Bronchial epithelial cell (primary cell): ENCODE results near the gene C9orf57. TPM values are rescaled to one million over a fixed set of nuclear protein-coding genes. Genes with fewer than 3 reads are reported as not detected.
"Not testable (repeated sequence)": the region's sequence is repeated elsewhere in the genome, so short reads cannot be mapped to it uniquely, and the experiment has no call there.

Experiments used
- DNase-seq: peaks from one replicate; pipeline ENCODE4 v3.0.0-alpha.2; 2010; ENCODE audit warnings: low read depth
- FAIRE-seq: peaks from 2 replicates; lab custom pipeline; 2011; peaks lifted over from hg19 to GRCh38; lab: Jason Lieb, UNC
- H3K27me3 ChIP-seq: 2 replicates; pipeline ENCODE4 v1.5.1; 2011; ENCODE audit warnings: low read length; ENCODE audit not compliant: control insufficient read depth, insufficient read depth
- H3K36me3 ChIP-seq: 2 replicates; pipeline ENCODE4 v1.5.1; 2011; ENCODE audit warnings: low read length; ENCODE audit not compliant: control insufficient read depth, insufficient read depth
- H3K4me3 ChIP-seq: 2 replicates; pipeline ENCODE4 v1.5.1; 2011; ENCODE audit warnings: mild to moderate bottlenecking, low read depth, low read length, control low read depth
- total RNA-seq: library from RNA; depleted of rRNA; stranded (reverse); fragments of >200 nt; gene quantifications from 2 replicates; pipeline ENCODE4 v1.2.1, GENCODE V29; 2014
- TF ChIP-seq, protein P1 (sequence below): IDR thresholded peaks from 2 replicates; pipeline ENCODE4 v1.5.1; 2011; ENCODE audit warnings: mild to moderate bottlenecking, moderate library complexity, low read length, control low read depth, inconsistent platforms; ENCODE audit not compliant: insufficient read depth, severe bottlenecking

C9orf57 gene
- total RNA-seq, 1 donor from 2014 or later, result not detected

DNA sequence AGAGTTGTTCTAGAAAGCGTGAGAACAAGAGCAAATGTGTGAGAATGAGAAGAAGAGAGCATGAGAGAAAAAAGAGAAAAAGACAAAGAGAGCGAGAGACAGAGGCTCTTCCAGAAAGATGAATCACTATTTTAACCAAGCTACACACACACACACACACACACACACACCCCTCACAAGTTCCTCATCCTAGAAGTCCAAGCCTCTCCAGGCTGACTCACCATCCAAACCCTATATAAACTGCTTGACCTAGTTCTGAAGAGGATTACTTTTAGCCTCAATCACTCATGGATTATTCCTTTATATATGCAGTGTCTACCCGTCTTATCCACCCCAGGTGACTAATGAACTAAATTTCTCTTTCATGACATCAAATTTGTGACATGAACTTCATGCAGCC is 37.6 kb downstream of the C9orf57 start:
- TF ChIP-seq, protein P1, sequence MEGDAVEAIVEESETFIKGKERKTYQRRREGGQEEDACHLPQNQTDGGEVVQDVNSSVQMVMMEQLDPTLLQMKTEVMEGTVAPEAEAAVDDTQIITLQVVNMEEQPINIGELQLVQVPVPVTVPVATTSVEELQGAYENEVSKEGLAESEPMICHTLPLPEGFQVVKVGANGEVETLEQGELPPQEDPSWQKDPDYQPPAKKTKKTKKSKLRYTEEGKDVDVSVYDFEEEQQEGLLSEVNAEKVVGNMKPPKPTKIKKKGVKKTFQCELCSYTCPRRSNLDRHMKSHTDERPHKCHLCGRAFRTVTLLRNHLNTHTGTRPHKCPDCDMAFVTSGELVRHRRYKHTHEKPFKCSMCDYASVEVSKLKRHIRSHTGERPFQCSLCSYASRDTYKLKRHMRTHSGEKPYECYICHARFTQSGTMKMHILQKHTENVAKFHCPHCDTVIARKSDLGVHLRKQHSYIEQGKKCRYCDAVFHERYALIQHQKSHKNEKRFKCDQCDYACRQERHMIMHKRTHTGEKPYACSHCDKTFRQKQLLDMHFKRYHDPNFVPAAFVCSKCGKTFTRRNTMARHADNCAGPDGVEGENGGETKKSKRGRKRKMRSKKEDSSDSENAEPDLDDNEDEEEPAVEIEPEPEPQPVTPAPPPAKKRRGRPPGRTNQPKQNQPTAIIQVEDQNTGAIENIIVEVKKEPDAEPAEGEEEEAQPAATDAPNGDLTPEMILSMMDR, result no peak
- FAIRE-seq (peak; percentile 60), DNase-seq (peak; percentile 91)
- Histone ChIP-seq H3K36me3 (no peaks in the 10 kb centered on the region), H3K4me3 (no peak overlapping the region), H3K27me3 (no peaks in the 10 kb centered on the region)

DNA sequence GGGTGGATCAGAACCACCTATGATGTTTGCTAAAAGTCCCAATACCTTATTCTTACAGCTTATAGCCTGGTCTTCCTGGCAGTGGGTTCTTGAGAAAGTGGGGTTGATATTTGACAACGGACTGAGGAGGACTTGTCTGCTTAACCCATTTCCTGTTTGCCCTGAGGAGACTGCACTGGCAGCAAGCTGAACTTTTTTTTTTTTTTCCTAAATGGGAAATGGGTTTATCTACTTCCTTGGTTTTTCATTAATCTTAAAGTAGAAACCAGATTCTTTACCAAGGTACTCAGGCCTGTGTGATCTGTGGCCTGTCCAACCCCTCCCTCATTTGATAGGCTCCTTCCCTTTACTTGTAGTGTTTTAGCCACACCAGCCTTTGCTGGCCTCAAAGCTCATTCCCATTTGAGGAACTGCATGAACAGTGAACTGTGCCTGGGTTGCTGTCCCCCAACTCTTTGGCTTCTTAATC is 47.1 kb downstream of the C9orf57 start:
- no peaks in the 10 kb centered on the region for H3K27me3 ChIP-seq
- DNase-seq, result peak; percentile 7
- TF ChIP-seq, protein P1, result no peak
- FAIRE-seq, result no peak
- no peak overlapping the region for H3K4me3 ChIP-seq
- no peaks in the 10 kb centered on the region for H3K36me3 ChIP-seq

DNA sequence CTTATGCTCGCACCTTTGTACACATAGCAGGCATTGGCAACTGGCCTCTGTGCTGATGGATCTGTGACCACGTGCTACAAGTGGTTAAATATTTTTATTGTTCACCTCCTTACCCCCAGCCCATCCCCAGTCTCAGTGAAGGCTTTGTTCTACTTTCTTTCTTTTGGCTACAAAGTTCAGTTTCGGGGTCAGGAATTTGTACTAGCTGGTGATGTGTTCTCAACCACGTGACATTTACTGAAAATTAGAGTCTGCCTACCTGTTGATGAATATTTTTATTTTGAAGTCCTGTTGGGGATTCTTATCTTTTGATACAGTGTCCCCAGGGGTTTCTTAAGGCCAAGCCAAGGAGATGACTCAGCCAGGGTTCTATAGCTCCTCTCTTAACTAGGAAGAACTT is 47.8 kb downstream of the C9orf57 start:
- H3K36me3 ChIP-seq, result no peaks in the 10 kb centered on the region
- peak; percentile 37 for DNase-seq
- TF ChIP-seq, protein P1, result no peak
- no peak overlapping the region for H3K4me3 ChIP-seq
- H3K27me3 ChIP-seq, result no peaks in the 10 kb centered on the region
- no peak for FAIRE-seq

DNA sequence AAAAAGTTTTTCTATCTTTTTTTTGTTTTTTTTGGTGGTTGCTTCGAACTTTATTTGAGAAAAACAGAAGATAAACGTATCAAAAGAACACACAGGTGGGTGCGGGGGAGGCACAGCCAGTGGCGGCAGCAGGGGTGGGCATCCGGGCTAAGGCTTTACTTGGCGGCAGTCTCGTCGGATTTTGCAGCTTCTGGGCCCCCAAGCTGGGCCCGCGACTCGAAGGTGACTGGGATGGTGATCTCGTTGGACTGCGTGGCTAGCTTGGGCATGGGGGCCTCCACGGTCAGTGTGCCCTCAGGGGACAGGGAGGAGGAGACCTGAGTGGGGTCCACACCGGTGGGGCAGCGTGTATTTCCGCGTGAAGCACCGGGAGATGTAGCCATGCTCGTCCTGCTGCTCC is 52.7 kb downstream of the C9orf57 start:
- not testable (repeated sequence) for H3K4me3 ChIP-seq, DNase-seq, H3K36me3 ChIP-seq, FAIRE-seq, H3K27me3 ChIP-seq

DNA sequence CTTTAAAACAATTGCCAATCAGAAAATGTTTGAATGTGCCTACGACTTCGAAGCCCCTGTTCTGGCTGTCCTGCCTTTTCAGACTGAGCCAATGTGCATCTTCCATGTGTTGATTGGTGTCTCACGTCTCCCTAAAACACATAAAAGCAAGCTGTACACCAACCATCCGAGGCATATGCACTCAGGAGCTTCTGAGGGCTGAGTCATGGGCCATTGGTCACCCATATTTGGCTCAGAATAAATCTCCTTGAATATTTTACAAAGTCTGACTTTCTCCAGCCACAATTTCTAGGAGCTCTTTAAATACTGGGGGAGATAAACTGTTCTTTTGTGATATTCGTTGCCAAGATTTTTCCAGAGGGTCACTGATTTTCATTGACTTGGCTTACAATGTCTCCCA is 53.9 kb downstream of the C9orf57 start:
- no peak overlapping the region for H3K4me3 ChIP-seq
- H3K36me3 ChIP-seq, result no peaks in the 10 kb centered on the region
- H3K27me3 ChIP-seq, result no peaks in the 10 kb centered on the region
- TF ChIP-seq, protein P1, result no peak
- DNase-seq, result peak; percentile 21
- FAIRE-seq, result no peak

DNA sequence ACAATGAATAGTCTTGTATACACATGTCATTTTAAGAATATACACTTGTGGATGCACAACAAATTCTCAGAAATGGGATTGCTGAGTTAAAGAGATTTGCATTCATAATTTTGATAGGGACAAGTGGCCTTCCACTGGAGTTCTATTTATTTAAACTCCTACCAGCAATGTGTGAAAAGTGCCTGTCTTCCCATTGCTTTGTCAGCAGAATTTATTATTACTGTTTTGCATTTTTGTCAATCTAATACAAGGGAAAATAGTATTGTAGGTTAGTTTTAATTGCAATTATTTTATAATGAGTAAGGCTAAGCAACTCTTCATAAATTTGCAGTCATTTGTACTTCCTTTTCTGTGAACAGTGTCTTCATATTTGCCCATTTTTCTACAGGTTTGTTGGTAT is 55.0 kb downstream of the C9orf57 start:
- no peak for FAIRE-seq
- no peak for DNase-seq
- Histone ChIP-seq H3K36me3 (no peaks in the 10 kb centered on the region), H3K4me3 (no peak overlapping the region), H3K27me3 (no peaks in the 10 kb centered on the region)
- TF ChIP-seq, protein P1, result no peak

Other genes with a start within 250 kb of the C9orf57 start
- gene ABHD17B, start 149.4 kb downstream of the C9orf57 start, total RNA-seq, result 24.7 and 32.5 TPM in 2 replicates
- 11.3 and 14.1 TPM in 2 replicates for gene C9orf85, start 149.0 kb downstream of the C9orf57 start, total RNA-seq
- 1.8 and 4.4 TPM in 2 replicates for gene GDA, start 88.8 kb upstream of the C9orf57 start, total RNA-seq